Smooth muscle cell (in vitro differentiated cells): ENCODE measurements around the gene PCYT2. TPM values are rescaled to one million over a fixed set of nuclear protein-coding genes. Genes with fewer than 3 reads are reported as not detected.
"Not testable (repeated sequence)": the region's sequence is repeated elsewhere in the genome, so short reads cannot be mapped to it uniquely, and the experiment has no call there.

Source experiments
- DNase-seq: peaks from one replicate; lab custom pipeline; 2025; ENCODE audit not compliant: unreplicated experiment; lab: John Stamatoyannopoulos, UW
- H2AFZ ChIP-seq: fragments of 200-600 bp; sonication (generic); 2 replicates; pipeline ENCODE4 v1.6.0; 2016; ENCODE audit warnings: antibody characterized with exemption, low read depth, mild to moderate bottlenecking
- H3F3A ChIP-seq: fragments of 200-600 bp; sonication (generic); 2 replicates; pipeline ENCODE4 v1.6.0; 2017; ENCODE audit warnings: antibody characterized with exemption, low read depth
- H3K27ac ChIP-seq: fragments of 200-600 bp; sonication (generic); 2 replicates; pipeline ENCODE4 v1.5.1; 2016; ENCODE audit warnings: low read depth, mild to moderate bottlenecking
- H3K27me3 ChIP-seq: fragments of 200-600 bp; sonication (generic); 2 replicates; pipeline ENCODE4 v1.6.1; 2016; ENCODE audit warnings: low read depth, mild to moderate bottlenecking
- H3K36me3 ChIP-seq: fragments of 200-600 bp; sonication (generic); 2 replicates; pipeline ENCODE4 v1.5.1; 2016; ENCODE audit warnings: low read depth
- H3K4me1 ChIP-seq: fragments of 200-600 bp; sonication (generic); 2 replicates; pipeline ENCODE4 v1.5.1; 2016; ENCODE audit warnings: low read depth
- H3K4me2 ChIP-seq: fragments of 200-600 bp; sonication (generic); 2 replicates; pipeline ENCODE4 v1.6.0; 2016; ENCODE audit warnings: mild to moderate bottlenecking
- H3K4me3 ChIP-seq: fragments of 200-600 bp; sonication (generic); 2 replicates; pipeline ENCODE4 v1.5.1; 2016; ENCODE audit warnings: mild to moderate bottlenecking
- H3K79me2 ChIP-seq: fragments of 200-600 bp; sonication (generic); 2 replicates; pipeline ENCODE4 v1.6.0; 2016; ENCODE audit warnings: low read depth, mild to moderate bottlenecking
- H3K9ac ChIP-seq: fragments of 200-600 bp; sonication (generic); 2 replicates; pipeline ENCODE4 v1.6.0; 2016; ENCODE audit warnings: low read depth
- H3K9me3 ChIP-seq: fragments of 200-600 bp; sonication (generic); replicated peaks from 2 replicates; pipeline ENCODE4 v1.5.1; 2016; ENCODE audit warnings: low read depth
- H4K20me1 ChIP-seq: fragments of 200-600 bp; sonication (generic); 2 replicates; pipeline ENCODE4 v1.6.0; 2016; ENCODE audit warnings: low read depth
- WGBS: methylation state at CpG from one replicate; pipeline ENCODE4 v1.1.7; 2016; ENCODE audit warnings: low lambda C conversion rate; 5-methylcytosine and 5-hydroxymethylcytosine counted together
- polyA plus RNA-seq: library from polyadenylated mRNA; unstranded; fragments of >200 nt; fragmentation: Nextera tagmentation; extraction: Ambion mirVana; gene quantifications from 2 replicates; pipeline ENCODE4 v1.2.1, GENCODE V29; 2016
- total RNA-seq: library from RNA; depleted of rRNA; stranded (reverse); fragments of >200 nt; gene quantifications from 2 replicates; pipeline ENCODE4 v1.2.3, GENCODE V29; 2014
- TF ChIP-seq, protein P1 (sequence below): fragments of 200-600 bp; sonication (generic); IDR thresholded peaks from 2 replicates; pipeline ENCODE4 v1.5.1; 2017; ENCODE audit warnings: borderline replicate concordance, mild to moderate bottlenecking, antibody characterized with exemption; ENCODE audit not compliant: insufficient read depth, poor library complexity, severe bottlenecking

PCYT2 gene
- total and polyA plus RNA-seq, 2 experiments from 2014 or later: 11.4 to 50.6 TPM

DNA sequence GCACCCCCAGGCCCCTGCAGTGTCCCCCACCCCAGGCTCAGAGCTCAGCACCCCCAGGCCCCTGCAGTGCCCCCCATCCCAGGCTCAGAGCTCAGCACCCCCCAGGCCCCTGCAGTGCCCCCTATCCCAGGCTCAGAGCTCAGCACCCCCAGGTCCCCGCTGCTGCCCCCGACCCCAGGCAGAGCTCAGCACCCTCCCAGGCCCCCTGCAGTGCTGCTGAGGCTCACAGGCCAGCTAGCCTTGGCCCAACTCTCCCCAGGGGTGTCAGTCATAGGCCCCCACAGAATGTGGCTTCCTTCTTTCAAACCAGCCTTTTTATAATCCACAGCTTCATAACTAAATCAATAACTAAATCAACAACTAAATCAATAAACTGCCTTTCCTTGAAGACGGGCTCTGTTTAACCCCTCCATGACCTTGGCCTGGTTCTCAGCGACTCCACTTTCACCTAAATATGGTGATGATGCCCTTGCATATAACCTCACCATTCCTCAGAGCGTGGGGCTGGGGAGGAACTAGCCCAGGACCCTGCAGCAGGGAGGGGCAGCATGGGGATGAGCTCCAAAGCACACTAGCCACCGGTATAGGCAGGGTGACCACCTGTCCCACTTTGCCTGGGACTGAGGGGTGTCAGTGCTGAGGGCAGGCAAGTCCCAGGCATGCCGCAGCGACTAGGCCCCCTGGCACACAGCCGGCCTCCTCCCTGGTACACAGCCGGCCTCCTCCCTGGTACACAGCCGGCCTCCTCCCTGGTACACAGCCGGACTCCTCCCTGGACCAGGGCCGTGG, 44.8 kb upstream of the PCYT2 start:
- WGBS: 96% methylated on average over 11 of the region's 13 CpGs
- peaks cover 22% of the 10 kb centered on the region for H3K27me3 ChIP-seq
- H3K4me3 ChIP-seq: no peak overlapping the region
- TF ChIP-seq, protein P1, sequence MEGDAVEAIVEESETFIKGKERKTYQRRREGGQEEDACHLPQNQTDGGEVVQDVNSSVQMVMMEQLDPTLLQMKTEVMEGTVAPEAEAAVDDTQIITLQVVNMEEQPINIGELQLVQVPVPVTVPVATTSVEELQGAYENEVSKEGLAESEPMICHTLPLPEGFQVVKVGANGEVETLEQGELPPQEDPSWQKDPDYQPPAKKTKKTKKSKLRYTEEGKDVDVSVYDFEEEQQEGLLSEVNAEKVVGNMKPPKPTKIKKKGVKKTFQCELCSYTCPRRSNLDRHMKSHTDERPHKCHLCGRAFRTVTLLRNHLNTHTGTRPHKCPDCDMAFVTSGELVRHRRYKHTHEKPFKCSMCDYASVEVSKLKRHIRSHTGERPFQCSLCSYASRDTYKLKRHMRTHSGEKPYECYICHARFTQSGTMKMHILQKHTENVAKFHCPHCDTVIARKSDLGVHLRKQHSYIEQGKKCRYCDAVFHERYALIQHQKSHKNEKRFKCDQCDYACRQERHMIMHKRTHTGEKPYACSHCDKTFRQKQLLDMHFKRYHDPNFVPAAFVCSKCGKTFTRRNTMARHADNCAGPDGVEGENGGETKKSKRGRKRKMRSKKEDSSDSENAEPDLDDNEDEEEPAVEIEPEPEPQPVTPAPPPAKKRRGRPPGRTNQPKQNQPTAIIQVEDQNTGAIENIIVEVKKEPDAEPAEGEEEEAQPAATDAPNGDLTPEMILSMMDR: no peak
- no peak overlapping the region for H3K4me2 ChIP-seq
- DNase-seq: no peak
- no peaks in the 10 kb centered on the region for H3K9me3 ChIP-seq
- no peaks in the 10 kb centered on the region for H3K36me3 ChIP-seq
- H3K79me2 ChIP-seq: no peaks in the 10 kb centered on the region
- H3K9ac ChIP-seq: no peak overlapping the region
- H3F3A ChIP-seq: no peaks in the 10 kb centered on the region
- no peaks in the 10 kb centered on the region for H4K20me1 ChIP-seq
- H2AFZ ChIP-seq: no peak overlapping the region
- no peaks in the 10 kb centered on the region for H3K4me1 ChIP-seq
- H3K27ac ChIP-seq: no peak overlapping the region

- Histone ChIP-seq H3K9ac (no peak overlapping the region), H4K20me1 (no peaks in the 10 kb centered on the region), H3K27me3 (peaks cover 17% of the 10 kb centered on the region), H3K4me2 (no peak overlapping the region), H3K79me2 (no peaks in the 10 kb centered on the region), H3K4me1 (no peaks in the 10 kb centered on the region), H2AFZ (no peak overlapping the region), H3K36me3 (no peaks in the 10 kb centered on the region), H3K9me3 (no peaks in the 10 kb centered on the region), H3K27ac (no peak overlapping the region), H3K4me3 (no peak overlapping the region), H3F3A (no peaks in the 10 kb centered on the region)
- WGBS: 90% methylated on average over 25 of the region's 26 CpGs
- no peak for DNase-seq
- TF ChIP-seq, protein P1: no peak
Measured at GRCh38 chr17:81955058-81955681, 44.0 kb upstream of the PCYT2 start.

- Histone ChIP-seq H3K4me2 (no peak overlapping the region), H3K9me3 (no peaks in the 10 kb centered on the region), H3K27ac (no peak overlapping the region), H4K20me1 (no peaks in the 10 kb centered on the region), H3K4me3 (no peak overlapping the region), H2AFZ (no peak overlapping the region), H3K36me3 (no peaks in the 10 kb centered on the region), H3K27me3 (peaks cover 12% of the 10 kb centered on the region), H3K4me1 (no peaks in the 10 kb centered on the region), H3K9ac (no peak overlapping the region), H3K79me2 (no peaks in the 10 kb centered on the region), H3F3A (no peaks in the 10 kb centered on the region)
- TF ChIP-seq, protein P1: no peak
- 92% methylated on average over 19 of the region's 19 CpGs for WGBS
- DNase-seq: no peak
Measured at GRCh38 chr17:81954131-81955057, 43.2 kb upstream of the PCYT2 start.

DNA sequence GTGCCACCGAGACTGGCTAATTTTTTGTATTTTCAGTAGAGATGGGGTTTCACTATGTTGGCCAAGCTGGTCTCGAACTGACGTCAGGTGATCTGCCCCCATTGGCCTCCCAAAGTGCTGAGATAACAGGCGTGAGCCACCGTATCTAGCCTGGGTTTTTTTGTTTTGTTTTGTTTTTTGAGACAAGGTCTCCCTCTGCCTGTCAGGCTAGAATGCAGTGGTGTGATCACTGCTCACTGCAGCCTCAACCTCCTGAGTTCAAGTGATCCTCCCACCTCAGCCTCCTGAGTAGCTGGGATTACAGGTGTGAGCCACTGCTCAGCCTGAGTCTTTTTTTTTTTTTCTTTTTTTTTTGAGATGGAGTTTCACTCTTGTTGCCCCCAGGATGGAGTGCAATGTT, 42.2 kb upstream of the PCYT2 start:
- not testable (repeated sequence) for H3K4me2 ChIP-seq, H3K9ac ChIP-seq, H3F3A ChIP-seq, H3K4me1 ChIP-seq, H3K27me3 ChIP-seq, H3K36me3 ChIP-seq, H3K27ac ChIP-seq, H3K4me3 ChIP-seq, H3K9me3 ChIP-seq, H3K79me2 ChIP-seq, H2AFZ ChIP-seq, H4K20me1 ChIP-seq, DNase-seq
- 75% methylated on average over 5 of the region's 5 CpGs for WGBS
